ENCODE results near the gene ALDH9A1.

ALDH9A1 gene

GRCh38 chr1:165734906-165735305 is 36.5 kb upstream of the ALDH9A1 start:
- ATAC-seq = no peak
- TF ChIP-seq CSDC2 (CRISPR knock-in tag; IDR thresholded peaks at IDR 0.05) (no peak), ZC3H10 (CRISPR knock-in tag; IDR thresholded peaks at IDR 0.05) (no peak), ESRRG (CRISPR knock-in tag; IDR thresholded peaks at IDR 0.05) (no peak), BACH2 (CRISPR knock-in tag; IDR thresholded peaks at IDR 0.05; ENCODE audit: borderline replicate concordance) (no peak)

GRCh38 chr1:165726841-165727240 is 28.5 kb upstream of the ALDH9A1 start:
- ATAC-seq = no peak
- TF ChIP-seq CREB5 (CRISPR knock-in tag; IDR thresholded peaks at IDR 0.05; ENCODE audit: low read depth) (no peak), ZNF70 (CRISPR knock-in tag; IDR thresholded peaks at IDR 0.05) (no peak), ESRRG (CRISPR knock-in tag; IDR thresholded peaks at IDR 0.05) (no peak), ISL1 (CRISPR knock-in tag; IDR thresholded peaks at IDR 0.05) (no peak), ZFP3 (CRISPR knock-in tag; IDR thresholded peaks at IDR 0.05) (no peak), TCF4 (CRISPR knock-in tag; IDR thresholded peaks at IDR 0.05; ENCODE audit: borderline replicate concordance) (no peak), ZC3H10 (CRISPR knock-in tag; IDR thresholded peaks at IDR 0.05) (no peak), TSHZ2 (CRISPR knock-in tag; IDR thresholded peaks at IDR 0.05) (no peak), ARNTL (CRISPR knock-in tag; IDR thresholded peaks at IDR 0.05; ENCODE audit: borderline replicate concordance, low read depth) (no peak), PATZ1 (CRISPR knock-in tag; IDR thresholded peaks at IDR 0.05; ENCODE audit: borderline replicate concordance) (no peak), ZNF8 (CRISPR knock-in tag; IDR thresholded peaks at IDR 0.05) (no peak), OSR1 (CRISPR knock-in tag; IDR thresholded peaks at IDR 0.05) (no peak), BACH2 (CRISPR knock-in tag; IDR thresholded peaks at IDR 0.05; ENCODE audit: borderline replicate concordance) (no peak), PPARA (CRISPR knock-in tag; IDR thresholded peaks at IDR 0.05; ENCODE audit: borderline replicate concordance) (no peak), POU6F1 (CRISPR knock-in tag; IDR thresholded peaks at IDR 0.05; ENCODE audit: borderline replicate concordance, low read depth) (no peak), TOX (CRISPR knock-in tag; IDR thresholded peaks at IDR 0.05; ENCODE audit: borderline replicate concordance) (no peak), CSDC2 (CRISPR knock-in tag; IDR thresholded peaks at IDR 0.05) (no peak), GLIS3 (CRISPR knock-in tag; IDR thresholded peaks at IDR 0.05) (no peak), CSRNP3 (CRISPR knock-in tag; IDR thresholded peaks at IDR 0.05) (no peak), ZNF565 (CRISPR knock-in tag; conservative IDR thresholded peaks at IDR 0.05; ENCODE audit: low read depth) (no peak)

GRCh38 chr1:165726169-165726568 is 27.8 kb upstream of the ALDH9A1 start:
- TF ChIP-seq ISL1 (CRISPR knock-in tag; IDR thresholded peaks at IDR 0.05) = no peak
- no peak for TF ChIP-seq ZNF70 (CRISPR knock-in tag; IDR thresholded peaks at IDR 0.05)
- TF ChIP-seq CREB5 (CRISPR knock-in tag; IDR thresholded peaks at IDR 0.05; ENCODE audit: low read depth) = no peak
- no peak for TF ChIP-seq TCF4 (CRISPR knock-in tag; IDR thresholded peaks at IDR 0.05; ENCODE audit: borderline replicate concordance)
- no peak for TF ChIP-seq CSRNP3 (CRISPR knock-in tag; IDR thresholded peaks at IDR 0.05)
- TF ChIP-seq ARNTL (CRISPR knock-in tag; IDR thresholded peaks at IDR 0.05; ENCODE audit: borderline replicate concordance, low read depth) = no peak
- TF ChIP-seq PATZ1 (CRISPR knock-in tag; IDR thresholded peaks at IDR 0.05; ENCODE audit: borderline replicate concordance) = no peak
- no peak for TF ChIP-seq ZFP30 (CRISPR knock-in tag; IDR thresholded peaks at IDR 0.05)
- no peak for TF ChIP-seq OSR1 (CRISPR knock-in tag; IDR thresholded peaks at IDR 0.05)
- ATAC-seq = no peak
